GM21423 (cell line): ENCODE results near the gene PADI6.
"Not testable (repeated sequence)": the region's sequence is repeated elsewhere in the genome, so short reads cannot be mapped to it uniquely, and the experiment has no call there.

Source experiments
- ATAC-seq: cut with Tn5 transposase; IDR thresholded peaks from one replicate; pipeline ENCODE4 v1.9.1; 2021; ENCODE audit warnings: mild to moderate bottlenecking, moderate library complexity; ENCODE audit not compliant: unreplicated experiment

Gene PADI6

DNA sequence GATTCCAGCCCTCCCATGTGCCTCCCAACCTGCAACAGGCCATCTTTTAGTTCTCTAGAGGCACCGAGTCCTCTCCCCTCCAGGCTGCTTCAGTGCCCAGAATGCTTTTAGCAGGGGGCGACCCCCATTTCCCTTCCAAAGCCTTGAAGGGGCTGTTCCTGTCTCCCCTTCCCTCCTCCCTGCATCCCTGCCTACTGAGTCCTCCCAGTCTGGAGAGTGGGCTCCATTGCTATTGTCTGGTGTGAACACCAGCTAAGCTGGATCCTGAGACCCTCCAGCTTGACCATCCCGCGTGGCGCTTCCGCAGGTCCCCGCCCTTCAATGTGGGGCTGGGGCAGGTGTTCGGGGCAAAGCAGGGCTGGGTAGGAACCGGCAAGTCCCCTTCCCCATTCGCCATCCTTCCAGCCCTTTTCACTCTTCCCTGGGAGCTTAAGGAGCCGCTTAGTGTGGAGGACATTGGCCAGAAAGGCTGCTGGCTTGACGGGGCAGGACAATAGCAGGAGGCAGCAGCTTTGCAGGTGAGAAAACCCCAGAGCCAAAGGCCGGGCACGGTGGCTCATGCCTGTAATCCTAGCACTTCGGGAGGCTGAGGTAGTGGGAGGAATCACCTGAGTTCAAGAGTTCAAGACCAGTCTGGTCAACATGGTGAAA, 32.2 kb downstream of the PADI6 start:
- ATAC-seq = no peak

DNA sequence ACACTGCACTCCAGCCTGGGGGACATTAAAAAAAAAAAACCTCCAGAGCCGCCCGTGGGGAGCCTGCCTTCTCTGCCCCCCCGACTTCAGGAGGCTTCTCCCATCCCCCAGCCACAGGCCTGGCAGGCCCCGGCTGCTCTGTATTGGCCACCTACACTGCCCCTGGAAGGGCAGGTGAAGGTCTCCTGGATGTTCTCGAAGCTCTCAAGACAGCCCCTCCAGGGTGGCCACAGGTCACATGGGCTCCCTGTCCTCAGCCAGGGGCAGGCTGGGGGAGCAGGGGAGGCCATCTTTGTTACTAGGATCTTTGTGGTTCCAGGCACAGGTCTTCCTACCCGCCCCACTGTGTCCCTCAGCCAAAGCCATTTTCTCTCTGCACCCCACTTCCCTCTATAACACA, 32.8 kb downstream of the PADI6 start:
- ATAC-seq = no peak

DNA sequence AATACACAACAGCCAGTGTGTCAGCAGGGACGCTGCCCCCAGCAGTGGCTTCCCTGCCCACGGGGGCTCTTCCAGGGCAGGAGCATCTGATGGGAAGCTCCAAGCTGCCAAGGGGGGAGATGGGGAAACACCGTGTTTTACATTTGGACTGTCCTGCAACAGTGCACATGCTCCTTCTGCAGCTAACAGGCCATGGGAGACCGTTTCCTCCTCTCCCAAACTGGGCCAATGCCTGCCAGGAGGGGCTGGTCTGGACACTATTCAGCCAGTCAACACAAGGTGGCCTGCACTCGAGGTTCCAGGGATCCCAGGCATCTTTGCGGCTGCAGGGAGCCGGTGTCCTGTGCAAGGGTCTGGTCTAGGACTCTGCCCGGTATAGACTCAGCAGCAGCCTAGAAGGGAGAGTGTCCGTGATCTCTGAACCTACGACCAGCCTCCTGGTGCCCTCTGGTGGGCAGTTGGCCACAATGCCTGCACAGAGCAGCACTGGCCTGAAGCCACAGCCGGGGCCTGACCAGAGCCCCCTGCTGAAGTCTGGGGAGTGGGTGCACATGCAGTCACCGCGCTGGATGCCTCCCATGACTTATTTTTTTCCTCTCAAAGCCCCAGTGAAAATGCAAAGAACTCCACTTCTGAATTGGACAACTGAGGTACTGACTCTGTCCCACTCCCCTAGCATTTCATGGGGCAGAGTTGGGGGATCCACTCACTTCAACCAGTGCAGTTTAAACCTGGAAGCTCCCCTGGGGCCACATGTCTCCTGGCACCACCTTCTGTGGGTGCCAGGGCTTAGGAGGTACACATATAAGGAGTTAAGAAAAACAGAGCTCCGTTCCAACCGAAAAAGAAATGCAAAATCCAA, 34.1 kb downstream of the PADI6 start:
- ATAC-seq = no peak

DNA sequence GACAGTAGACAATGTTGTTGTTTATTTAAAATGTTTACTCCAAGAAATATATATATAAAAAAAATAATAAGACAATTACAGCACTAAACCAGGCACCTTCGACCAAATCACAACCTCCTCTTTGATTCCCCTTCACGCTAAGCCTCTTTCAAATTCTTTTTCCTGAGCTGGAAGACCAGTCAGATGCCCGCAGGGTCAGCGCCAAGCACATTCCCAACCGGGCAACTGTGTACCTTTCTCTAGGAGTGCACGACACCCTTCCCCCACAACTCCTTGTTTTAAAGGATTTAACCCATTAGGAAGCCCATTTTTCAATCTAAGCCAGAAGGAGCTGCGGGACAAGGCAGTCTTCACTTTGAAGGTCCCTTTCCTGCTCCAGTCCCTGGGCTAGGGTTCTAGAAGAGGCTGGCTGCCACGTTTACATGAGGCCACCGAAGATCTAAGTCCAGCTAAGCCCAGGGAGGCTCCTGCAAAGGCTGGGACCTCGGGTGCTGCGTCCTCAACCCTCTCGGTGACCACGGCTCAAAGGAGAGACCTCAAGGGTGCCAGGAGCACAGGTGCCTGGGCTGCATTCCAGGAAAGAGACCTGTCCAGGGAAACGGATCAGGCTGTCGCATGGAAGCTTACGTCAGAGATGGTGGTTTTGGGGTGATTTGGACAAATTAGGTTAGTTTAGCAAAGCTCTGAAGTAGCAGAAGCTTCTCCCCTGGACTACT, 34.9 kb downstream of the PADI6 start:
- not testable (repeated sequence) for ATAC-seq

DNA sequence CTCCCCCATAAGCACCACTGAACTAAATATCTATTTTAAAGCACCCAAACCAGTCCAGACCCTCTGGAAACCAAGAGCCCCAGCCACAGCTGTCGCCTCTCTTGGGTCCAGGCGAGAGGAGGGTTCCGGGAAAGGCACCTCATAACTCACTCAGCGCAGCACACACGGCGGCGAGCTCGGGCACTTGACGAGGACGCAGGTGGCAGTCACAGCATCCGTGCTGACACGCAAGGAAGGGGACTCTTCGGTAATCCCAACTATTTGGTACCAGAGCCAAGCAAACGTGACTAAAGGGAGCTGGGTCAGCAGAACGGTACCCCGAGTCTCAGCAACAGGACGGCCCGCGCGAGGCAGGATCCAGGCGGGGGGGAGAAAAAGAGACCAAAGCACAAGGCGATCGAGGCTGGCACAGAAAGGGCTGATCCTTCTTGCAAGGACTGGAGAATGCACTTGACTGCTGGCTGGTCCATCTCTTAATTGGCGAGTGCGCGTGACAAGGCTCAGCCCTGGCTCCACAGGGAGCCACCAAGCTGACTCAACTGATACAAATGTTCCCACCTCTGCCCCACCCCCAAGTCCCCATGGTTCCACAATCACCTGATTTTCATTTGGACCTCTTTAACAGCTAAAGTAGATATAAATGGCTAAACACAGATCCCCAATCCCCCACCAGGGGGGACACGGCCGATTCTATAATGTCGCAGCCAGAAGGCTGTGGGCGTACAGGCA, 36.0 kb downstream of the PADI6 start:
- not testable (repeated sequence) for ATAC-seq

DNA sequence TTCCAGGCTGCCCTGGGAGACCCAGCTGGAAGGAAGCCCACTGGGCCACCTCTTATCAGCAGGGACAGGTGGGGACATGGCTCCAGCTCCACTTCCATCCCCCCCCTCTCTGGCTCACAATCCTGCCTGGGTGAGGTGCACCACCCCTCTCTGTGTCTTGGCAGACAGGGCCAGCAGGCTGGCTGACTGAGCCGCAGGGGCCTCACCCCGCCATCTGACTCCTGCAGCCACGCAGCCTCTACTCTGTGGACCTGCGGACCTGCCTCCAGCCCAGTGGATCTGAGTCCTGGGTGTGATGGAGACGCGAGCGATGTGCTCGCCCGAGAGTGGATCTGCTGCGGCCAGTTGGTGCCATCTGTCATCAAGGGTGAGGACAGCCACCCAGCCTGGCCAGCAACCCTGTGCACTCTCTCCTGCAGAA, 37.4 kb downstream of the PADI6 start:
- no peak for ATAC-seq

DNA sequence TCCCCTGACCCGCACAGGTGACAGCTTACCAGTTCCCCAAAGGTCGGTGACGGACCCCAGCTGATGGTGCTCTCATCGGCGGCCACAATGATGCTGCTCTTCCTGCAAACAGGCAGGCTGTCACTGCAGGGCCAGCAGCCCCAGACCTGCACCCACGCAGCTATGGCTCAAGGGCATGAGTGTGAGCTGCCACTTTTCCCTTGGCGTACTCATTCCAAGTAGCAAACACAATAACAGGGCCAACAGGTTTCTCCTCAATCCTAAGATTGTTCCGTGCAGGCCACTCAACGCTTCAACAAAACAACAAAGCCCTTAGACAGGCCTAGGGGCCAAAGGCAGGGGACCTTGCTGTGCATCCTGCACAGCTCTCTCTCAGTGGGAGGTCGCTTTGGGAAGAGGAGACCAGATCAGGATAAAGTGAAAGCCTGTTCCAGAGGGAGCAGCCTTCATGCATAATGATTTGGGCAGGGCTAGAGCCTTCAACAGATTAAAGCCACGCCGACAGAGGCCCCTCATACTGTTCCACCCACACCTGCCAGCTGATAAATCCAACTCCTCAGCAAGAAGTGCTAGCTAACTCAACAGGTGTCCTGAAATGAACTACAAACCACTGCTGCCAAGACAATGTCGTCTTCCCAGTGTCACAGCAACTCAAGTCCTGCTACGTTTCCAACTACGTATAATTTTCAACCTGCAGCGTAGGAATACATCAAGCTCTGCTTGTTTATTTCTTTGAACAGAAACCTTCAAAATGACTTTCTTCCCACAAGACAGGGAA, 40.3 kb downstream of the PADI6 start:
- no peak for ATAC-seq

DNA sequence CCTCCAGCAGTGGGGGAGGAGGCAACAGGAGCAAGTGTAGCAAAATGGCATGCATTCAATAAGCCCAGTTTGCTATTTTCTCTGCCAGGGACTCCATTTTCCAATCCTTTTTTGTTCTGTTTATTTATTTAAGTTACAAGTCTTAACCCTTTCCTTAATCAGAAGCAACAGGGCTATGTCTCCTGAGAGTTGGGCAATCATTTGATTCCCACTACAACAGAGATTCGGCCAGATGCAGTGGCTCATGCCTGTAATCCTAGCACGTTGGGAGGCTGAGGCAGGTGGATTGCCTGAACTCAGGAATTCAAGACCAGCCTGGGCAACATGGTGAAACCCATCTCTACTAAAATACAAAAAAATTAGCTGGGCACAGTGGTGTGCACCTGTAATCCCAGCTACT, 42.0 kb downstream of the PADI6 start:
- ATAC-seq = no peak

DNA sequence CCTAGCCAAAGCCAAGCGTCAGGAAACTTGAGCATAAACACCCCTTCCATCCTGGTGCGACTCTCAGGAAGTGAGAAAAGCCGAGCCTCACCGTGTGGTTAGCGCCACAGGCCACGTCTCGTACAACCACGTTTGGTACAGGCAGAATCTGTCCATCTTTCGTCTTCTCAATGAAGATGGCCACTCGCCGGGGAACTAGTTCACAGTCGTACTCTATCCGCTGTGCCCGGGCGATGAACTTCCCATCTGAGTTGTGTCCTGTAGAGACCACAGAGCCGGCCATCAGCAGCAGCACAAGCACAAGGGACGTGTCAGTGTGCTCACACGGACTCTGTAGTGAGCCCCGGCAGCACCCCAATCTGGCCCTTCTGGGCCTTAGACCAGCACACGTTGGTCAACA, 44.4 kb downstream of the PADI6 start:
- no peak for ATAC-seq

DNA sequence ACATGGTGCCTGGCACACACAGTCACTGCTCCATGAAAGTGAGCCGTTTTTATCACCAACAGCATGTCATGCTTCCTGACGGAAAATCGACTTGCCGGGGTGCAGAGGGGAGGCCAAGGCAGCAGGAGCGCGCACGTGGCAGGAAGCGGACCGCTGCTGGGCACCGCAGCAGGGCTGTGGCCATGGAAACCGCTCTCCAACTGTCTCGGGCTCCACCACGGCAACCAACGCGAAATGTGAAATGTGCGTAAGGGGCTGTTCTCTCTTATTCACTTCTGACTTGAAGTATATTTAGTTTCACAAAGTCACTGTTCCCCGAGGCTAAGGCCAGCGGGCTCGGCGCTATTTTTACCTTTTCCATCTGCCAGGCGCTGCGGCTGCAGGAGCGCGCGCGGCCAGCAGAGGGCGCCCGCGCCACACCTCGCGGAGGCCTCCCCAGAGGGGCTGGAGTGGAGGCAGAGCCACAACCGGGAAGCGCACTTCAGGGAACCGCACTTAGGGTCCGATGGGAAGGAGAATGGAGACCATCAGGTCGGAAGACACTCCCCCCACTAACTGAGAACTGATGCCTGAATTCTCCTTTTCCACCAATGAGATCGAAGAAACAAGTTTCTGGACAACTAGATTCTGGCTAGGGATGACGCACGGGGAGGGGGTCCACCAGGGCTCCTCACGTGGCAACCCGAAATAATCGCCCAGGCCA, 47.8 kb downstream of the PADI6 start:
- no peak for ATAC-seq

DNA sequence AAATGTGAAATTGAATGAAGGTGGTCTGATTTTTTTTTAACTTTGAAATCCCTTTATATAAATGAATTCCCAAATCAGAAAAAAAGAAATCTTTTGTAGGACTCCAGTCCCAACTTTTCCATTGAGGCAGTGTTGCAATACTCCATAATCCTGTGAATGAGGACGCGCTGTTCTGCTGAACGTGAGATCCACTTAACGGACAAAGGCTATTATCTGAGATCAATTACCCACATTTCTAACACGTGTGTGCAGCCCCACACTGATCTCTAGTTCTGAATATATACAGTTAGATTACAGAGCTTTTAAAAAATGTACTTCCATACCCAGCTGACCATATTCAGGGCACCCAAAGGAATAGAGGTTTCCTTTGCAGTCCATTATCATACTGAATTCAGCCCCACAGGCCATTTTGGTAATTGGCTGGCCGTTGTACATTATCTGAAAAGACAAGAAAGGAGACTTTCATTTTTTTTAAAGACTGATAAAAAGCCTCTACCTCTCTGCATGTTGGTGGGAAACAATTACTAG, 48.5 kb downstream of the PADI6 start:
- no peak for ATAC-seq

DNA sequence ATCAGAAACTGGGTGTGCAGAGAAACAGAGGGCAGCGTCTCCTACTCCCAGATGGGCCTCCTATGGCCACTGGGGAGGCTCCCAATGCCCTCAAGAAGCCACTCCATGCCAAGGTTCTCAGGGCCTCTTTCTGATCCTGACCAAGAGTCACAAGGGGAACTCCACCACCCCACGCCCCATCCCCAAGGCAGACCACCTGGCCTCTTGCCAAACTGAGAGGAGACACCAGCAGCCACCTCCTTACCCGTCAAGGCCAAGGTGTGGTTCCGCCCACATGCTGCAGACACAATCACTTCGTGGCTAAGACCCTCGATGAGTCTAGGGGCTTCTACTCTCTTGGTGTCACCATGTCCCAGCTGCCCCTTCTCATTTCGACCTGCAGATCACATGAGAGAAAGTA, 50.5 kb downstream of the PADI6 start:
- ATAC-seq = no peak

DNA sequence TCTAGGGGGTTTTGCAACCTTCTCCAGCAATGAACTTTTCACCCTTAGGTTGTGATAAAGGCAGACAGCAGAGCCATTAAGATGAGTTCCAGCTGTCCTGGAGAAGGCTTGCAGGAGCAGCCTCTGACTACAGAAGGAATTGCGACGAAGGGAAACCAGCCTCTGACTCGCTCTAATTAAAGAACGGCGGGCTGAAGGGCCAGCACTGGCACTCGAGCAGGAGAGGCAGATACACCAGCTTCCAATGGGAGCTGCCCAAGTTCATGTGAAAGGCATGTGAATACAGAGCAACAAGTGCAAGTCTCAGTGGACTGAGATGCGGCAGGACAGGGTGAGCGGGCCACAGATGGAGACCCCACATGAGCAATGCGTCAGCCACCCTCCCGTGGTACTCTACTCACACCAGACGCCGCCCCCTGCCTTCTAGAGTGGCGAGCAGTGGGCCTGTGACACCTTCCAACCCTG, 51.8 kb downstream of the PADI6 start:
- no peak for ATAC-seq

DNA sequence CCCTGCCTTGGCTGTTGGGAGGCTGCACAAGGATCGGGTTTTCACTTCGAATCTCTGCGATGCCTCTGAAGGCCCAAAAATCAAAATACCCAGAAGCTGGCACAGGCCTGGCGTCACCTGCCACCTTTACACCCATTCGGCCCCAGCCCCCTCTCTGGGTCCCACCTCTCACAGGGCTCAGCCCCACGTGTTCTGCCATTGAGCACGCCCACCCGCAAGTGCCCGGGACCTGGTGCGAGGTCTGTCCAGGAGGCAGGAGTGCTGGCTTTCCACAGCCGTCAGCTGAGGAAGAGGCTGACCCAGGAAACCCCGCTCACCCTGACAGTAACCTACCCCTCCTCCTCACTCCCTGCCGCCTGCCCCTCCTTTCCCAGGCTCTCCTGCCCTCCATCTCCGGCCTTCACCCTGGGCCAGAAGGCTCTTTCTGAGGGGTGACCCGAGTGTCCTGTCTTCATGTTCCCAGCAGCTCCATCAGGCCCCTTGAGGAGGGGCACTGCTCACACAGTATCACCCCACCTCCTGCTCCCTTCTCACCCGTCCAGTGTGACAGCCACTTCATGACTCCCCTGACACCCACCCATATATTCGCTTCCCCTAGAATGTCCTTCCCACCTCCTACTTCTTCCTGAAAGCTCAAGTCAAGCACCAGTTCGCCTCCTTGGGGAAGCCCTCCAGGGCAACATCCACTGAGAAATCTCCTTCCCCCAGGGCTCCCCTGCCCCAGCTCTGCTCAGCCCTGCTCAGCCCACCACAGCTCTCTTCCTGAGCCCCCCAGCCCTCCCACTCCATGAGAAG, 54.0 kb downstream of the PADI6 start:
- ATAC-seq = no peak

DNA sequence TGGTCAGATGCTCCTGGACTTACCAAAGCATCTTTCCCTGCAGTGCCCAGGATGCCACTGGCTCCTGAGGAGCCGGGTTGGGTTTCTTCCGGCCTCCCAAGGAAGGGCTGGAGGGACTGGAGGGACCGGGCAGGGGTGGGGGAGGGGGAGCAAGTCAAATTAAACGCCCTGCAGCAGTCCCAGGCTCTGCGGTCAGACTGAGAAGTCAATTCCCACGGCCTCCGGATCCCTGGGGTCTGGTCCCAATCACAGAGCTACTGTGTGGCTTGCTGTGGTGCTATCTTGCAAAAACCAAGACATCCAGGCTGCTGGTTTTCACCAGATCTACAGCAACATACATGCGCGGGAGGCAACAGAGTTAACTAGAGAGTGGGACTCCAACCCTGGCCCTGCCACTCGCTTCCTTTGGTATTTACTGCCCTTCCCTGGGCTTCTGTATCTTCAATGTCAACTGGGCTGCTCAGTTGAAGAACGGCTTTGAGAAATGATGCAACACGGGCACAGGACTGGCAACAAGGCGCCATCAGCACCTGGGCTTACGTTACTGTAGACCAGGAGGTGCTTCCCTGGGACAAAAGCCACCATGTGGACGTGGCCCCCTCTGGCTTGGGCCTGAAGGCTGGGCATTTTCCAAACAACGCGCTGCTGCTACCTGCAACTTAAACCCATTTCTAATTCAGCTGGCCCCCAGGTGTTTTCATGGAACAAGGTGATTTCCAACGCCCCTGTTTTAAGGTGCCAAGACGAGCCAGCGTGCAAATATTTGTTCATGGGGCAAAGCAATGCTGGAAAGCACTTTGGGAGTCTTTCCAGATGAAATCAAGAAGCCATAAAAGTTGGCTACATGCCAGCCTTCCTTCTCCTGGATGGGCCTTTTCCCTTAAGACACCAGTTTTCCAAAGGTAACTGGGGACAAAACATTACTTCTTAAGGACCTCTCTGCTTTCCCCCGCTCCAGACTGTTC, 56.0 kb downstream of the PADI6 start:
- ATAC-seq = no peak

DNA sequence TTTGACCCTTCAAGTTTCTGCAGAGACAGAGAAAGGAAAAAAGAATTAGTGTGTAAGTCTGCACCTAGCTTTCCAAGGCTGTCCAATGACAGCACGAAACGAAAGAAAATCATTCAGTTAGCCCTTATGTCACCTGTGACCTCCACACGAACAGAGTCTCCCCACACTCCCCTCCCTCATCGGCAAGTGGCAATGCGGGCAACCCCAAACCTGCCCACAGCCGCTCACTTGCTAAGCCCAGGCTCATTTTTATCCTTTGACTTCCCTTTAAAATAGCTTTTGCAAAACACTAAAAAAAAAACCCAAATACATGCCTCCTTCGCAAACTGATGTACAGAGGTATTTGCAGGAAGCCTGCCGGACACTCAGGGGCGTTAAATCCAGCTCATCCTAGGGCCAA, 57.2 kb downstream of the PADI6 start:
- no peak for ATAC-seq

DNA sequence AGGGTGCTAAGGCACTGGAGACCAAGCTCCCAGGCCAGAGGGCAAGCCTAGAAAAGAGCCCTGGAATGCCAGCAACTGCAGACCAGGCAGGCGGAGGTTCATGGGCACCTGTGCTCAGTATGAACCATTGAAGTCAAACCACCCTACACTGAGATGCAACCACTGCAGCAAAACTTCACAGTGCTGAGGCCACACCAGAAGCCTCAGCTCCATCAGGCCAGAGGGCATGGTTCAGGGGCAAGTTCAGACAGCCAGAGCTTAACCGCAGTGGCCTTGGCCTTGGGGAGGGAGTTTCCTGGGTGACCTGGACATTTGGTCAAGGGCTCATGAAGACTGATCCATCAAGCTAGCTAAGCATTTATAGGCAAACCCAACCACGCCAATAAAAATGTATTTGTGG, 60.4 kb downstream of the PADI6 start:
- no peak for ATAC-seq
